A549 (cell line): ENCODE data around the gene STK26. TPM values are rescaled to one million over a fixed set of nuclear protein-coding genes. Genes with fewer than 3 reads are reported as not detected.

ENCODE experiments used
- ATAC-seq, 2 experiments: fragments of 200-7000 bp in 1 of 2; fragments of >200 bp in 1 of 2; cut with Nextera tagmentation in 1 of 2; cut with Tn5 transposase in 1 of 2; 3 replicates each; pipeline versions ENCODE4 v1.8.0 to v1.9.1; 2018 to 2020; ENCODE audit warnings: mild to moderate bottlenecking in 1 of 2, moderate library complexity in 1 of 2
- CTCF ChIA-PET: fragments of 300-600 bp; sonication (Branson Sonifier 250); formaldehyde crosslinking; extraction: SDS; loops from one replicate; lab custom pipeline; 2021; ENCODE audit warnings: antibody characterized with exemption, inconsistent platforms; lab: Yijun Ruan, JAX
- POLR2A ChIA-PET: fragments of 350-600 bp; formaldehyde crosslinking; extraction: SDS; loops from one replicate; lab custom pipeline; 2021; ENCODE audit warnings: antibody characterized with exemption, inconsistent platforms; lab: Yijun Ruan, JAX
- DNase-seq, 2 experiments: peaks; one replicate each; pipeline versions ENCODE4 v3.0.0 to v3.0.0-alpha.2; 2011 to 2016; ENCODE audit warnings: low read depth in 1 of 2, low spot score in 1 of 2
- FAIRE-seq: peaks from 2 replicates; lab custom pipeline; 2011; peaks lifted over from hg19 to GRCh38; lab: Jason Lieb, UNC
- H3K27ac ChIP-seq, 2 experiments: fragments of >200 bp; sonication (Bioruptor Twin); formaldehyde crosslinking; 3 replicates each; pipeline ENCODE4 v1.5.1; 2016 to 2017
- H3K4me1 ChIP-seq: fragments of >200 bp; sonication (Bioruptor Twin); formaldehyde crosslinking; 3 replicates; pipeline ENCODE4 v1.6.1; 2016
- H3K4me2 ChIP-seq: fragments of >200 bp; sonication (Bioruptor Twin); formaldehyde crosslinking; 3 replicates; pipeline ENCODE4 v1.6.1; 2016
- H3K4me3 ChIP-seq: fragments of >200 bp; sonication (Bioruptor Twin); formaldehyde crosslinking; 3 replicates; pipeline ENCODE4 v1.5.1; 2016
- H3K9me3 ChIP-seq: fragments of >200 bp; sonication (Bioruptor Twin); formaldehyde crosslinking; 3 replicates; pipeline ENCODE4 v1.6.1; 2016
- BHLHE40 ChIP-seq: IDR thresholded peaks from 2 replicates; pipeline ENCODE4 v1.6.1; 2012; ENCODE audit warnings: low read depth, low read length, inconsistent platforms
- CHD4 ChIP-seq: fragments of 200-600 bp; sonication (generic); IDR thresholded peaks from 2 replicates; pipeline ENCODE4 v1.6.1; 2016; ENCODE audit warnings: antibody characterized with exemption, mild to moderate bottlenecking, borderline replicate concordance
- EHMT2 ChIP-seq: fragments of 200-600 bp; sonication (generic); IDR thresholded peaks from 2 replicates; pipeline ENCODE4 v1.6.1; 2016; ENCODE audit warnings: antibody characterized with exemption, low read depth, mild to moderate bottlenecking, moderate library complexity
- EP300 ChIP-seq, 2 experiments: fragments of >200 bp; sonication (Bioruptor Twin); formaldehyde crosslinking; IDR thresholded peaks; 2 replicates in 1 of 2; 3 replicates in 1 of 2; pipeline ENCODE4 v1.6.1; 2016 to 2017
- GATA3 ChIP-seq: IDR thresholded peaks from 2 replicates; pipeline ENCODE4 v1.6.1; 2012; ENCODE audit warnings: borderline replicate concordance
- HEYL ChIP-seq: fragments of 250-450 bp; sonication (Bioruptor Pico); IDR thresholded peaks from 2 replicates; pipeline ENCODE4 v1.8.0; 2021; ENCODE audit warnings: mild to moderate bottlenecking, moderate library complexity
- HOXA7 ChIP-seq: fragments of 250-450 bp; sonication (Bioruptor Pico); IDR thresholded peaks from 2 replicates; pipeline ENCODE4 v1.5.0; 2020; ENCODE audit warnings: mild to moderate bottlenecking, moderate library complexity
- KDM1A ChIP-seq: fragments of 200-600 bp; sonication (generic); IDR thresholded peaks from 2 replicates; pipeline ENCODE4 v1.6.1; 2016; ENCODE audit warnings: low read depth, mild to moderate bottlenecking
- KDM5A ChIP-seq: fragments of 200-600 bp; sonication (generic); IDR thresholded peaks from 2 replicates; pipeline ENCODE4 v1.6.1; 2016; ENCODE audit warnings: antibody characterized with exemption, mild to moderate bottlenecking
- MAZ ChIP-seq: fragments of 150-350 bp; IDR thresholded peaks from 2 replicates; pipeline ENCODE4 v1.6.1; 2014; ENCODE audit warnings: antibody characterized with exemption, low read depth, low read length, borderline replicate concordance
- TFCP2L1 ChIP-seq: fragments of 250-450 bp; sonication (Bioruptor Pico); IDR thresholded peaks from 2 replicates; pipeline ENCODE4 v1.5.0; 2021; ENCODE audit warnings: mild to moderate bottlenecking
- ZFP36 ChIP-seq: fragments of 450-650 bp; IDR thresholded peaks from 2 replicates; pipeline ENCODE4 v1.6.1; 2014; ENCODE audit warnings: borderline replicate concordance; ENCODE audit not compliant: partially characterized antibody
- ZNF302 ChIP-seq: fragments of 250-450 bp; sonication (Bioruptor Pico); IDR thresholded peaks from 2 replicates; pipeline ENCODE4 v1.9.0; 2021; ENCODE audit warnings: inconsistent platforms, mild to moderate bottlenecking, moderate library complexity
- ZSCAN20 ChIP-seq: fragments of 250-450 bp; sonication (Bioruptor Pico); IDR thresholded peaks from 2 replicates; pipeline ENCODE4 v1.8.0; 2022; ENCODE audit warnings: mild to moderate bottlenecking, moderate library complexity
- WGBS: methylation state at CpG from one replicate; pipeline ENCODE4 v1.1.6; 2017; ENCODE audit errors: missing lambda C conversion rate; 5-methylcytosine and 5-hydroxymethylcytosine counted together
- polyA plus RNA-seq, 4 experiments: library from polyadenylated mRNA; depleted of rRNA in 3 of 4; stranded (reverse); fragments of >200 nt; fragmentation: RNase III in 1 of 4; extraction: RNeasy Plus Mini Kit Qiagen cat#74134 plus additional on column Dnase treatment in 1 of 4; gene quantifications; 2 replicates in 3 of 4; 3 replicates in 1 of 4; pipeline ENCODE4 v1.2.3, GENCODE V29; 2011 to 2017
- TF ChIP-seq, protein P1 (sequence below): fragments of 150-350 bp; IDR thresholded peaks from 2 replicates; pipeline ENCODE4 v1.6.1; 2014; ENCODE audit warnings: low read depth, mild to moderate bottlenecking, low read length
- TF ChIP-seq, protein P2 (sequence below): fragments of 250-450 bp; sonication (Bioruptor Pico); IDR thresholded peaks from 2 replicates; pipeline ENCODE4 v1.5.0; 2020; ENCODE audit warnings: low read depth, mild to moderate bottlenecking, moderate library complexity
- TF ChIP-seq, protein P3 (sequence below): fragments of 450-650 bp; IDR thresholded peaks from 2 replicates; pipeline ENCODE4 v1.6.1; 2014; ENCODE audit warnings: antibody characterized with exemption
- TF ChIP-seq, protein P4 (sequence below): IDR thresholded peaks from 2 replicates; pipeline ENCODE4 v1.6.1; 2012
- TF ChIP-seq, protein P5 (sequence below): fragments of 200-600 bp; sonication (generic); IDR thresholded peaks from 2 replicates; pipeline ENCODE4 v1.6.1; 2016; ENCODE audit warnings: antibody characterized with exemption, mild to moderate bottlenecking, moderate library complexity

Gene STK26
- polyA plus RNA-seq, 2 of the 4 experiments (the other 2 are of a cell fraction) = 11.5 to 23.9 TPM

DNA sequence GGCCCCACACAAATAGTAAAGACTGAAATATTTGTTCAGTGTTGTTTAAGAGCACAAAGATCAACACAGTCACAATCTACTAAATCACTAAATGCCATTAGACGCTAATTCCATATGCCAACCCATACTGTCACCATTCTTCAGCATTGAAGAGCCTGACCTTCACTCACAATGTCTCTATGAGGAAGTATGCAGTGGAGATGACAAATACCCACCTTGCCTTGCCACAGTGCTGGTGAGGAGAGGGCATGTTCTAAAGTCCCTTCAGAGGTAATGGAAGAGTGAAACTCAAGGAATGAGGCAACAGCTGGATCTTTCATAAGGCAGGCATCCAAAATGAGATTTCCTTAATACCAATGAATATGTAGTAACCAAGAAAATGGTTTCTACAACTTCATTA lies 54.3 kb downstream of the STK26 start:
- ATAC-seq = no peak
- H3K27ac ChIP-seq = no peak overlapping the region
- TF ChIP-seq HEYL (CRISPR knock-in tag) (no peak), KDM1A (no peak)
- TF ChIP-seq, protein P1, sequence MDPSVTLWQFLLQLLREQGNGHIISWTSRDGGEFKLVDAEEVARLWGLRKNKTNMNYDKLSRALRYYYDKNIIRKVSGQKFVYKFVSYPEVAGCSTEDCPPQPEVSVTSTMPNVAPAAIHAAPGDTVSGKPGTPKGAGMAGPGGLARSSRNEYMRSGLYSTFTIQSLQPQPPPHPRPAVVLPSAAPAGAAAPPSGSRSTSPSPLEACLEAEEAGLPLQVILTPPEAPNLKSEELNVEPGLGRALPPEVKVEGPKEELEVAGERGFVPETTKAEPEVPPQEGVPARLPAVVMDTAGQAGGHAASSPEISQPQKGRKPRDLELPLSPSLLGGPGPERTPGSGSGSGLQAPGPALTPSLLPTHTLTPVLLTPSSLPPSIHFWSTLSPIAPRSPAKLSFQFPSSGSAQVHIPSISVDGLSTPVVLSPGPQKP = no peak
- H3K4me3 ChIP-seq = no peak overlapping the region
- 53% methylated on average over 1 of the region's 1 CpG for WGBS
- ChIA-PET CTCF (no interaction called here), POLR2A (no interaction called here)
- FAIRE-seq = peak; percentile 23
- no peaks in the 10 kb centered on the region for H3K9me3 ChIP-seq
- no peak overlapping the region for H3K4me2 ChIP-seq
- no peak for DNase-seq
- no peaks in the 10 kb centered on the region for H3K4me1 ChIP-seq

DNA sequence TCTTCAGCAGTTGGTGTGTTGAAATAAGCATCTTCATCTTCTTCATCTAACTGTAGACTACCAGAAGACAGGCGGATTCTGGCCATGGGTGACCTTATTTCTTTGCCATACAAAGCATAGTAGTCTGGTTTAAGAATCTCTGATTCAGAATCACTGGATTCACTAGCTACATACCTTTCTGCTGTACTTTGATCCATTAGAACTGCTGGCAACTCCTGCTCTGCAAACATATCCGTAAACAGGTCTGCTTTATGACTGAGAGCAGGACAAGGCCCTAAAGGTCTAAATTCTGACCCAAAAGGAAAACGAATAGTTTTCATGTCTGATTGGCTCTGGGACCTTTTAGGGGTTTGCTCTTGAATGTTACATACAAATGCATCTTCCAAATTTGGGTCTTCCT lies 54.8 kb downstream of the STK26 start:
- WGBS = 52% methylated on average over 3 of the region's 3 CpGs
- ChIA-PET CTCF (no interaction called here), POLR2A (no interaction called here)
- Histone ChIP-seq H3K4me3 (no peak overlapping the region), H3K9me3 (no peaks in the 10 kb centered on the region), H3K27ac (no peak overlapping the region), H3K4me1 (no peaks in the 10 kb centered on the region), H3K4me2 (no peak overlapping the region)
- no peak for FAIRE-seq
- no peak for DNase-seq
- TF ChIP-seq EP300 (IDR thresholded peaks at IDR 0.05) = no peak
- TF ChIP-seq HEYL (CRISPR knock-in tag) = no peak
- TF ChIP-seq ZNF302 (CRISPR knock-in tag) = no peak
- no peak for TF ChIP-seq EHMT2
- TF ChIP-seq GATA3 = no peak
- TF ChIP-seq TFCP2L1 (CRISPR knock-in tag) = no peak
- TF ChIP-seq ZSCAN20 (CRISPR knock-in tag) = no peak
- TF ChIP-seq KDM5A = no peak
- no peak for TF ChIP-seq HOXA7 (CRISPR knock-in tag)
- TF ChIP-seq, protein P2, sequence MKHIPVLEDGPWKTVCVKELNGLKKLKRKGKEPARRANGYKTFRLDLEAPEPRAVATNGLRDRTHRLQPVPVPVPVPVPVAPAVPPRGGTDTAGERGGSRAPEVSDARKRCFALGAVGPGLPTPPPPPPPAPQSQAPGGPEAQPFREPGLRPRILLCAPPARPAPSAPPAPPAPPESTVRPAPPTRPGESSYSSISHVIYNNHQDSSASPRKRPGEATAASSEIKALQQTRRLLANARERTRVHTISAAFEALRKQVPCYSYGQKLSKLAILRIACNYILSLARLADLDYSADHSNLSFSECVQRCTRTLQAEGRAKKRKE (CRISPR knock-in tag) = no peak
- TF ChIP-seq MAZ = no peak
- TF ChIP-seq, protein P3, sequence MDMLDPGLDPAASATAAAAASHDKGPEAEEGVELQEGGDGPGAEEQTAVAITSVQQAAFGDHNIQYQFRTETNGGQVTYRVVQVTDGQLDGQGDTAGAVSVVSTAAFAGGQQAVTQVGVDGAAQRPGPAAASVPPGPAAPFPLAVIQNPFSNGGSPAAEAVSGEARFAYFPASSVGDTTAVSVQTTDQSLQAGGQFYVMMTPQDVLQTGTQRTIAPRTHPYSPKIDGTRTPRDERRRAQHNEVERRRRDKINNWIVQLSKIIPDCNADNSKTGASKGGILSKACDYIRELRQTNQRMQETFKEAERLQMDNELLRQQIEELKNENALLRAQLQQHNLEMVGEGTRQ = no peak
- TF ChIP-seq BHLHE40 = no peak
- TF ChIP-seq, protein P4, sequence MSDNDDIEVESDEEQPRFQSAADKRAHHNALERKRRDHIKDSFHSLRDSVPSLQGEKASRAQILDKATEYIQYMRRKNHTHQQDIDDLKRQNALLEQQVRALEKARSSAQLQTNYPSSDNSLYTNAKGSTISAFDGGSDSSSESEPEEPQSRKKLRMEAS = no peak
- no peak for TF ChIP-seq CHD4
- no peak for TF ChIP-seq ZFP36
- ATAC-seq = no peak

DNA sequence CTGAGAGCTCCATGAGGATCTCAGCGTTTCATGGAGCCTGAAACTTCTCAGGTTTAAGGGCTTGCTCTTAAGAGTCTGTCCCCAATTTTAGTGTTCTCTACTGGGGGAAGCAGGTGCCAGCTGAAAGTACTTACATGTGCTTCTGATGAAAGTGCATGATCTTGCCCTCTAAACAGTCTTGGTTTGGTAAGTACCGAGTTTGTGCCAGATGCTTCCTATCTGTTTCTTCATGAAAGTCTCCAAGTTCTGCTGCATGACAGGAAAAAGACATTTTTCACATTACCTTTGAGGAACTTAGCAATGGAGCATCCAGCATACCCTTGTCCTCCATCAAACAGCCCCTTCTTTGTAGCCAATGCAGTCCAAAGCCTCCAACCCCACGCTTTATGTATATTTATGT lies 62.7 kb downstream of the STK26 start:
- POLR2A ChIA-PET = no interaction called here
- FAIRE-seq (no peak), DNase-seq (no peak)
- H3K4me3 ChIP-seq = no peak overlapping the region
- no peak for TF ChIP-seq CHD4
- TF ChIP-seq, protein P5, sequence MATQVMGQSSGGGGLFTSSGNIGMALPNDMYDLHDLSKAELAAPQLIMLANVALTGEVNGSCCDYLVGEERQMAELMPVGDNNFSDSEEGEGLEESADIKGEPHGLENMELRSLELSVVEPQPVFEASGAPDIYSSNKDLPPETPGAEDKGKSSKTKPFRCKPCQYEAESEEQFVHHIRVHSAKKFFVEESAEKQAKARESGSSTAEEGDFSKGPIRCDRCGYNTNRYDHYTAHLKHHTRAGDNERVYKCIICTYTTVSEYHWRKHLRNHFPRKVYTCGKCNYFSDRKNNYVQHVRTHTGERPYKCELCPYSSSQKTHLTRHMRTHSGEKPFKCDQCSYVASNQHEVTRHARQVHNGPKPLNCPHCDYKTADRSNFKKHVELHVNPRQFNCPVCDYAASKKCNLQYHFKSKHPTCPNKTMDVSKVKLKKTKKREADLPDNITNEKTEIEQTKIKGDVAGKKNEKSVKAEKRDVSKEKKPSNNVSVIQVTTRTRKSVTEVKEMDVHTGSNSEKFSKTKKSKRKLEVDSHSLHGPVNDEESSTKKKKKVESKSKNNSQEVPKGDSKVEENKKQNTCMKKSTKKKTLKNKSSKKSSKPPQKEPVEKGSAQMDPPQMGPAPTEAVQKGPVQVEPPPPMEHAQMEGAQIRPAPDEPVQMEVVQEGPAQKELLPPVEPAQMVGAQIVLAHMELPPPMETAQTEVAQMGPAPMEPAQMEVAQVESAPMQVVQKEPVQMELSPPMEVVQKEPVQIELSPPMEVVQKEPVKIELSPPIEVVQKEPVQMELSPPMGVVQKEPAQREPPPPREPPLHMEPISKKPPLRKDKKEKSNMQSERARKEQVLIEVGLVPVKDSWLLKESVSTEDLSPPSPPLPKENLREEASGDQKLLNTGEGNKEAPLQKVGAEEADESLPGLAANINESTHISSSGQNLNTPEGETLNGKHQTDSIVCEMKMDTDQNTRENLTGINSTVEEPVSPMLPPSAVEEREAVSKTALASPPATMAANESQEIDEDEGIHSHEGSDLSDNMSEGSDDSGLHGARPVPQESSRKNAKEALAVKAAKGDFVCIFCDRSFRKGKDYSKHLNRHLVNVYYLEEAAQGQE = no peak
- TF ChIP-seq, all 56 proteins: peak for 0
- CTCF ChIA-PET = no interaction called here
- Histone ChIP-seq H3K4me2 (no peak overlapping the region), H3K9me3 (no peaks in the 10 kb centered on the region), H3K27ac (no peak overlapping the region), H3K4me1 (no peaks in the 10 kb centered on the region)
- 14% methylated on average over 3 of the region's 3 CpGs for WGBS
- no peak for ATAC-seq
